GM21367 (cell line): ENCODE data around the gene RIBC2.
"Not testable (repeated sequence)": the region's sequence is repeated elsewhere in the genome, so short reads cannot be mapped to it uniquely, and the experiment has no call there.

Source experiments
- ATAC-seq: cut with Tn5 transposase; IDR thresholded peaks from one replicate; pipeline ENCODE4 v1.9.1; 2021; ENCODE audit not compliant: unreplicated experiment

RIBC2 gene

DNA sequence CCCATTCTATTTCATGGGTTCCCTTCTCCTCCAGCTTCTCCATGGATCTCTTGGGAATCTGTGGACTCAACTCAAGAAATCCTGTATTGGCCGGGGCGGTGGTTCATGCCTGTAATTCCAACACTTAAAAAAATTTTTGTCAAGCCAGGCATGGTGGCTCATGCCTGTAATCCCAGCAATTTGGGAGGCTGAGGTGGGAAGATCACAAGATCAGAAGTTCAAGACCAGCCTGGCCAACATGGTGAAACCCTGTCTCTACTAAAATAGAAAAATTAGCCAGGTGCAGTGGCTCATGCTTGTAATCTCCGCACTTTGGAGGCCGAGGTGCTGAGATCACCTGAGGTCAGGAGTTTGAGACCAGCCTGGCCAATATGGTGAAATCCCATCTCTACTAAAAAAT is 34.1 kb downstream of the RIBC2 start:
- ATAC-seq: not testable (repeated sequence)

DNA sequence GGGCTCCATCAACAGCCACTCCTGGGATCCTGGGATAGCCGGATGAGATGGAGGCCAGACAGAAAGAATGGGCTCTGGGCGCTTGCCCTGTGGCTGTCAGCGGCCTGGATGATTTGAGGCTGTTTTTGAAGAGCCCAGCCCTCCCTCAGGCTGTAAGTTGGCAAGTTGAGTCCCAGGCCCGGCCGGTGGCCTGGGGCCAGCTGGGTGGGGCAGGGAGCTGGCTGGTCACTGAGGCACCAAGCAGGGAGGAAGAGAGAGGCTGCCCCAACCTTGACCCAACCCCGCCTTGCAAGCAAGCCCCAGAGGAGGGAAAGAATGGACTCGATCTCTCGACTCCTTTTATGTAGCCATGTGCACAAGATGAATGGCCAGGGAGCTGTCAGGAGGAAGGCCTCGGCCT is 34.9 kb downstream of the RIBC2 start:
- ATAC-seq: no peak

DNA sequence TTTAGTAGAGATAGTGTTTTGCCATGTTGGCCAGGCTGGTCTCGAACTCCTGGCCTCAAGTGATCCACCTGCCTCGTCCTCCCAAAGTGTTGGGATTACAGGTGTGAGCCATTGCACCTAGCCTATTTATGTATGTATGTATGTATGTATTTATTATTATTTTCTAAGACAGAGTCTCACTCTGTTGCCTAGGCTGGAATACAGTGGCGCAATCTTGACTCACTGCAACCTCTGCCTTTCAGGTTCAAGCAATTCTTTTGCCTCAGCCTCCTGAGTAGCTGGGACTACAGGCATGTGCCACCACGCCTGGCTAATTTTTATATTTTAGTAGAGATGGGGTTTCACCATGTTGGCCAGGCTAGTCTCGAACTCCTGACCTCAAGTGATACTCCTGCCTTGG is 35.9 kb downstream of the RIBC2 start:
- ATAC-seq: not testable (repeated sequence)

DNA sequence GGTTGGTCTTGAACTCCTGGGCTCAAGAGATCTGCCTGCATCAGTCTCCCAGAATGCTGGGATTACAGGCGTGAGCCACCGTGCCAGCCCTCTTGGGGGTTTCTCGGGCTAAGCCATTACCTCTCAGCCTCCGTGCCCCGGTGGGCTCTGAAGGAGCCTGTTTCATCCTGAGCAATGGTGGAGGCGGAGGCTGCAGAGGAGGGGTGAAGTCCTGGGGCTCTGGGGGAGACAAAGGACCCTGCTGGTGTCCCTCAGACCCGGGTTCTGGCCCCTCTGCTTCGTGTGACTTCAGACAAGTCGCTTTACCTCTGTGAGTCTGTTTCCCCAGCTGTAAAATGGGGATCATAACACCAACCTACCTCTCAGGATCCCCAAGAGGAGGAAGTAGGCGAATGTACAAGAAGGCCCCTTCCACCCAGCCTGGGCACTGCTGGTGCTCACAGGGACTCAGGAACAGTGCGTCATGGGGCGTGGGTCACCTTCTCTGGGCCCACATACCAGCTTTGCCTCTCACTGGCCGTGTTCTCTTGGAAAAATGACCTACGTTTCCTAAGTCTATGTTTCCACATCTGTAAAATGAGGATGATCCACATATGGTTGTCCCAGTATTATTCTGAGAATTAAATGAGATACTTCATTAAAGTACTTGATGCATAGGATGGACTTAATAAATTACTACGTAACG is 36.8 kb downstream of the RIBC2 start:
- no peak for ATAC-seq

DNA sequence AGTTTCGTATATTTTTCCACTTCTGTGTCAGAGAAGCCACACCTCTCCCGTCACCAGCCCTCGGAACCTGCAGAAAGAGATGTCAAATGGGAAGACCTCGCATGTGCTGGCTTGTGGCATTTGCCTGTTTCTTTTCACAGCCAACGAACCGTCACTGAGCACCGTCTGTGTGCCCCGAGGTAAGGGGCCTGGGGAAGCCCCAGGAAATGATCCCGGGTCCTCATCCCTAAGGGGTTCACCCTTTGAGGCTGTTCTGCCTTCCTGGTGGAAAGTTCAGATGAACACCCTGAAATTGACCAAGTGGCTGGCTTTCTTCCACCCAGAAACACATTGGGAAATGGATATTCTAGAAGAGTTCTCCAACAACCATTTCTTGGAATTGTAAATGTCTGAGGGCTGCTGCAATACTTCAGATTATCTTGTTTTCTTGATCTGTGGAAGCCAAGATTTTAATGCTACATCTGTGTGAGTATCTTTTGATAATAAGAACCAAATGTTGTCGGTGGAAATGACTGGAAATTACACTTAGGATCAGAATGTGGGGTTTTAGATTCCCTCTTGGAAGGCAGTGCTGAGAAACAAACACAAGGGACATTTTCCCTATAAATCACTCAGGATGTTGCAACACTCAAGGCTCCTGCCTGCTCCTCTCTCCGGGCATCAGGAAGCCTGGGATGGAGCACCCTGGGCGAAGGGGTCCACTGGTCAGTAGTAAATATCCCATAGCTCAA is 37.6 kb downstream of the RIBC2 start:
- ATAC-seq: no peak

DNA sequence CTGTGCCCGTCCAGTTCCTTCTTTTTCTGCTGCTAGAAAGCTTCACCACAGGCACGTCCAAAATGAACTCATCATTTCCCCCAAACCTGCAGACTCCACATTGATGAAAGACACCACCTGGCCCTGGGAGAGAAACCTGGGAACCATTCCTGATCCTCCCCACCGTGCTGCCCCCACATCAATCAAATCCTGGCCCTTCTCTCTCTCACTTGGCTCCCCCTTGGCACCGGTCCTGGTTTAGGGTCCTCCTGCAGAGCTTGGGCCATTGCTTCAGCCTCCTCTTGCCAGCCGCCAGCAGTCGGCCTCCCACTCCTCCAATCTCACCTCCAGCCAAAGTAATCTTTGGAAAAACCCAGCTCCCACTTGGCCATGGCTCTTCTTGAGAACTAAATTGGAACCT is 38.5 kb downstream of the RIBC2 start:
- ATAC-seq: no peak

DNA sequence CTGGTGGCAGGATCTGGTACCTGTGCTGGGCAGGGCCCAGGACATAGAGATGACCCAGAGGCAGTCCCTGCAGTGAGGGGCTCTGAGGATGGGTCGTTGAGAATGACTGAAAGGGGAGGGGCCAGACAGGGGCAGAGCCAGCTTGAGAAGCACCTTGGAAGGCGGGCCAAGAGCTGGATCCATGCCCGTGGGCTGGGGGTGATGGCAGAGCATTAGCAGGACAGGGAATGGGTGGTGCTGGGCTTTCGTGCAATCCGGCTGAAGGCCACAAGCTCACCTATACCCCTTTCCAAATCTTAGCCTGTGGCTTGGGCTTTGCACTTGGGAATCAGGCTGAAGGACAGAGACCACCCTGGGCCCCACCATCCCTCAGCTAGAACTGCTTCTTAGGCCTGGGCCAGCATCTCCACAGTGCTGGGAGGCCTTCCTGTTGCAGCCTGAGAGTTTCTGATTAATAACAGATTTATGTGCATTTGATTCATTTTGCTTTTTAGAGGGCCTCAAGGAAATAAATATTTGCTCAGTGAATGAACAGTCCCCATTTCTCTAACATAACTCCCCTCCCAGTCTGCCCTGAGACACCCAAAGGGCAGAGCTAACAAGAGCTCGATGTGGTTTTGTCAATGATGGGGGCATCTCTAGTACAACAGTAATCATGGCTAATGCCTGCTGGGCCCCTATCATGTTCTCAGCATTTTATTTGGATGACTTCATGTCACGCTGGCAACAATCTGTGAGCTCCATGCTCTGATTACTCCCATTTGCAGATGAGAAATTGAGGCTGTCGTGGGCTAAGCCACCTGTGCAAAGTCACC is 39.3 kb downstream of the RIBC2 start:
- no peak for ATAC-seq

DNA sequence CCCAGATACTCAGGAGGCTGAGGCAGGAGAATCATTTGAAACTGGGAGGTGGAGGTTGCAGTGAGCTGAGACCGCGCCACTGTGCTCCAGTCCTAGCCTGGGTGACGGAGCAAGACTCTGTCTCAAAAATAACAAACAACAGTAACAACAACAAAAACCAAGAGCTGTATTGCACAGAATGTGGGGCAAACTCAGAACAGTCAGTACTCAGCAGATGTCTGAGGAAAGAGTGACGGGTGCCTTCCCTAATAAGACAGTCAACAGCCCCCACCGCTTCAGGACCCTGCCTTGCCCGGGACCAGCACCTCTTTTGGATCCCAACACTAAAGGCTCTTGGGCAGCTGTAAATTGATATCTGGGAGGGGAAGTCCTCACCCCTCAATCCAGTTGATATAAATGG is 40.3 kb downstream of the RIBC2 start:
- ATAC-seq: no peak

DNA sequence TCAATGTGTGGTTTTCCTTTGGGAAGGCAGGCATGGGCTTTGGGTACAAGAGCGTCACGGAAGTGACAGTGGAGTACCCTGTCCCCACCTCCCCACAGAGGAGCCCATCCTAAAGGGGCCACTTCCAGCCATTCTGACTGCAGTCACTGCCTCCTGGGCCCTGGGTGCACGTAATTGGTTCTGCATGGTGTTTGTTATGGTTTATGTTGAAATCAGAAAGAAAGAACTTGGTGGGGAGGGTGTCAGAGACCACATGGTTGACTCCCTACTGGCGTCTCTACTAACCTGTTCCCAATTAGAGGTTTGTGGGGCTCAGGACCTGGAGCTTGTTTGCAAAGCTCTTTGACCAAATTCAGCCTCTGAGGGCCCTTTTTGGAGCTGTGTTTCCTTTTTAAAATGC is 40.8 kb downstream of the RIBC2 start:
- ATAC-seq: no peak

DNA sequence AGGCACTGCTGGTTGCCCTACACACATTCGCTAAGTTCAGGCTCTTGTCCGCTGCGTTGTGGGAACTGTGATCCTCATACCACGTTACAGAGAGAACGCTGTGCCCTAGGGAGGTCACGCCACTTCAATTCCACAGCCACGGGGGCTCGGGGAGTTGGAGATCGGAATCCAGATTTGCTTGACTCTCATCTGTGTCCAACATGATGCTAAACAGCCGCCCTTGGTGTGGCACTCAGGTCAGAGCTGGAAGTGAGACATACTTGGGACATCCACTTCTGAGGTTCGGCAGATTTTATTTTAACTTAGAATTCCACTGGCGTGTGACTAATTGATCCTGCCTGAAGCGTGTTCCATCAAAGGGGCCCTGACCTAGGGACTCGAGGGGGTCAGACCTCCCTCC is 41.7 kb downstream of the RIBC2 start:
- no peak for ATAC-seq

DNA sequence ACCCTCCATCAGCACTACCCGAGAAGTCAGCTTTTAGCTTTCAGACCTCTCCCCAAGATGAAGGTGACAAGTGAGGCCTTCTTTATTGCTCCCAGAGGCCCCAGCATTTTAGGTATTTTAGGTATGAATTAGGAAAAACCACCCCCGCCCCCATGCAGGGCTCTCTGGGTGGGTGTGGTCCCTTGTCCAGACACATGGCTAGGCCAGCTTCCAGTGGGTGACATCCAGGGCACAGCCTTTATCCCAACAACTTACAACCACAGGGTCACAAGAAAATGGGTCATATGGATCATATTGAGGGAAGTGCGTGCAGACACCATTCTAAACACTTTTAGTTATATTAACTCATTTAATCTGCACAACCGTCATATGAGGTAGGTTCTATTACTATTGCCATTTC is 42.1 kb downstream of the RIBC2 start:
- no peak for ATAC-seq

DNA sequence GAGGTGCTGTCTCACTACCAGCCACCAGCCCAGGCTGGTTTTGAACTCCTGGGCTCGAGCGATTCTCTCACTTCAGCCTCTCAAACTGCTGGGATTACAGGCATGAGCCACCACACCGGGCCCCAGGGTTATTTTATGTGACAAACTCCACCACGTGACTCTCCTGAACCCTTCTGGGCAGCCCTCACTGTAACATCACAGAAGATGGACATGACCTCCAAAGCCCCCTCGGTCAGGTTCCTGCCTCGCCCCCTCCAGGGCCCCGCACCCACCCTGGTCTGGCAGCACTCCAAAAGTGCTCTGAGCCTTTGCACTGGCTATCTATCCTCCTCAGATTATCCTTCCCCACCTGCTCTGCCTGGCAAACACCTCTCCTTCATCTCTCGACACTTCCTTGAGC is 43.3 kb downstream of the RIBC2 start:
- no peak for ATAC-seq

DNA sequence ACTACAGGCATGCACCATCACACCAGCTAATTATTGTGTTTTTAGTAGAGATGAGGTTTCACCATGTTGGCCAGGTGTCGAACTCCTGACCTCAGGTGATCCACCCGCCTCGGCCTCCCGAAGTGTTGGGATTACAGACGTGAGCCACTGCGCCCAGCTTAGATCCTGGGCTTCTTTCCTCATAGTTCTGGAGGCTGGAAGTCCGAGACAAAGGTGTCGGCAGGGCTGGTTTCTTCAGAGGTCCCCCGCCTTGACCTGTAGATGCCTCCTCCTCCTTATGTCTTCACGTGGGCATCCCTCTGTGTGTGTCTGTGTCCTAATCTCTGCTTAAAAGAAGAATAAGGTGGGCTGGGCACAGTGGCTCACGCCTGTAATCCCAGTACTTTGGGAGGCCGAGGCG is 45.0 kb downstream of the RIBC2 start:
- no peak for ATAC-seq

DNA sequence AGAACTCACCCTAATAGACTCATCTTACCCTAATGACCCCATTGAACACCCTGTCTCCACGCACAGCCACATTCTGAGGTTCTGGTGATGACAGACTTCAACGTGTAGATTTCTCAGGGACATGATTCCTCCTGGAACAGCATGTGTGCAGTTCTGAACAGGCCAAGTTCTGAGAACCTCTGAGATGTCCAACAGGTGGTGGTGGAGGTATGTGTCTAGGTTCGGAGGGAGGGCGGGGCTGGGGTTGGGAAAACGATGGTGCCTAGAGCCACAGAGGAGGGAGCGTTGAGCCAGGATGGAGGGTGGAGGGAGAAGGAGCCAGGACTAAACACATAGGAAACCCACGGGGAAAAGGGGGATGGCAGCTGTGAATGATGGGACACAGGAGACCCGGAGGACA is 45.7 kb downstream of the RIBC2 start:
- ATAC-seq: no peak

DNA sequence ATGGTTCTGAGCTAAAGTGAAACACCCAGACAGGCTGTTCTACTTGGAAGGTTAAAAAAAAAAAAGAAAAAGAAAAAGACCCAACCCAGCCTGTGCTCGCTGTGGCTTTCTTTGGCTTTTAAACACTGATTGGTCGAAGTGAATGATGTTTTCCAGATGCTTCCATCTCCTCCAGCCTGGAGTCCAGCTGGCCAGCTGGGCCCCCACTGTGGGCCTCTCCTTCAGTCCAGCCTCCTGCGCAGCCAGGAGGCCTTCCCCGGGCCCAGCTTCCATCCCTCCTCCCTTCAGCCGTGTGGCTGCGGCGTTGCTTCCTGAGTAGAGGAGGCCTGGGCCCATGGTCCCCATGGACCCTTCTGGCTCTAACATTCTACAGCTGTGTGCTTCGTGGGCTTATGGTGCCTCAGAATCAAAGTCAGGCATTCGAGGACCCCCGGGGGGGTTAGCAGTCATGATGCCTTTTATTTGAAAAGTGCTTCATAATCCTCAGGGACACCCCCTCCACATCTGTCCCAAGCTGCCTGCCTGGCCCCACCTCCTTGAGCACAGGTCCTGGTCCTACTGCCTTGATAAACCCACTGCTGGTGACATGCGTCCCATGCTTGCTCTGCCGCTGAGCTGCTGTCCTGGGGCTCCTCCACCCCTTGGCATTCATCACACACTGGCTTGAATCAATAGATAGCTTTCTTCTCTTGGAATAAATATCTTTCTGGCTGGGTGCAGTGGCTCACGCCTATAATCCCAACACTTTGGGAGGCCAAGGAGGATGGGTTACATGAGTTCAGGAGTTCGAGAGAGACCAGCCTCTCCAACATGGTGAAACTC is 47.0 kb downstream of the RIBC2 start:
- no peak for ATAC-seq

DNA sequence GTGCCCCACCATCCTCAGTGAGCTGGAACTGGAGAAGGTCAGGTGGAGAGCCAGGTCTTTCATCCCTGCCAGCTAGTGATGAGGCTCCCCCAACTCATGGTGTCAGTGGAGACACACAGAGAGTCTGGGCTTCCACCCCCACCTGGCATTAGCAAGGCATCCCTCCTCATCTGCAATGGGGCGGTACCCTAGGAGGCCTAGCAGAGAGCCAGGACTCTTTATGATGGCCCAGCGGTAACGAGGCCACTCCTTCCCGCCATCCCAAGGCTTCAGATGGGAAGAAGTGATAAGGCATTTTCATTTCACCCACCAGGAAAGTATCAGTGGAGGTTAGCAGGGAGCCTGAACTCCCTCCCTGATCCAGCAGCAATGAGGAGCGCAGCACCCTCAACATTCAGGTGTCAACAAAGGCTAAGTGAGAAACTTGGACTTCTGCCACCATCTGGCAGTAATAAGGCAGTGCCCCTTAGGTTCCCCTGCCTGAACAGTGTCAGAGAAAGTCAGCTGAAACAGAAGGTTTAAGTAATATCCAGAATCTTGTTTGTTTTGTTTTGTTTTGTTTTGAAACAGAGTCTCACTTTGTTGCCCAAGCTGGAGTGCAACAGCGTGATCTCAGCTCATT is 48.7 kb downstream of the RIBC2 start:
- no peak for ATAC-seq

DNA sequence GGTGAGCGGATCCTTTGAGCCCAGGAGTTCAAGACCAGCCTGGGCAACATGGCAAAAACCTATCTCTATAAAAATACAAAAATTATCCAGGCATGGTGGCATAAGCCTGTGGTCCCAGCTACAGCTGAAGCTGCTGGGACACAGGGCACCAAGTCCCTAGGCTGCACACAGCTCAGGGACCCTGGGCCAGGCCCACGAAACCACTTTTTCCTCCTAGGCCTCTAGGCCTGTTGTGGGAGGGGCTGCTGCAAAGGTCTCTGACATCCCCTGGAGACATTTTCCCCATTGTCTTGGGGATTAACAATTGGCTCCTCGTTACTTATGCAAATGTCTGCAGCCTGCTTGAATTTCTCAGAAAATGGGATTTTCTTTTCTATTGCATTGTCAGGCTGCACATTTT is 50.2 kb downstream of the RIBC2 start:
- ATAC-seq: not testable (repeated sequence)

DNA sequence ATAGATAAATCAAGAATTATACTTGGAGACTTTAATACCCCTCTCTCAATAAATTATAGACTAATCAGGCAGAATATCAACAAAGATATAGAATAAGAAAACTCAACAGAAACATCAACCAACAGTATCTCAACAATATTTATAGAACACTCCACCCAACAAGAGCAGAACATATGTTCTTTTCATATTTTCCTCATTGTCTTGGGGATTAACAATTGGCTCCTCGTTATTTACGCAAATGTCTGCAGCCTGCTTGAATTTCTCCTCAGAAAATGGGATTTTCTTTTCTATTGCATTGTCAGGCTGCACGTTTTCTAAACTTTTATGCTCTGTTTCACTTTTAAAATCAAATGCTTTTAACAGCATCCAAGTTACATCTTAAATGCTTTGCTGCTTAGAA is 52.1 kb downstream of the RIBC2 start:
- no peak for ATAC-seq

DNA sequence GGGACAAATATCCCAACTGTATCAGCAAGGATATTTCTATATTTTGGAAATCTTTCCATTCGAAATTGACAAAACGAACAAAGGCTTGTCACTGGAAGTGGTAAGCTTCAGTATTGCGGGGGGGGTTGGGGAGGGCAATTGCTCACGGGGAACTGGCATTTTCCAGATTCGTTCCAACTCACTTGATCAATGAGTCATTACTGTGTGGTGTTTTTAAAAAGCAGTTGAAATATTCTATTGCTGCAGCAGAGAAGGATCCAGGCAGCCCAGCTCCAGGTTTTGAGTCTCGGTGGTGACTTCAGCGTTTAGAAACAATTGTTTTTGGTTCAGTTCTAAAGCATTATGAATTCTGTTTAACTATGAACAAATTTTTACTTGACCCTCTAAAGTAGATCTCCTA is 55.4 kb downstream of the RIBC2 start:
- no peak for ATAC-seq

DNA sequence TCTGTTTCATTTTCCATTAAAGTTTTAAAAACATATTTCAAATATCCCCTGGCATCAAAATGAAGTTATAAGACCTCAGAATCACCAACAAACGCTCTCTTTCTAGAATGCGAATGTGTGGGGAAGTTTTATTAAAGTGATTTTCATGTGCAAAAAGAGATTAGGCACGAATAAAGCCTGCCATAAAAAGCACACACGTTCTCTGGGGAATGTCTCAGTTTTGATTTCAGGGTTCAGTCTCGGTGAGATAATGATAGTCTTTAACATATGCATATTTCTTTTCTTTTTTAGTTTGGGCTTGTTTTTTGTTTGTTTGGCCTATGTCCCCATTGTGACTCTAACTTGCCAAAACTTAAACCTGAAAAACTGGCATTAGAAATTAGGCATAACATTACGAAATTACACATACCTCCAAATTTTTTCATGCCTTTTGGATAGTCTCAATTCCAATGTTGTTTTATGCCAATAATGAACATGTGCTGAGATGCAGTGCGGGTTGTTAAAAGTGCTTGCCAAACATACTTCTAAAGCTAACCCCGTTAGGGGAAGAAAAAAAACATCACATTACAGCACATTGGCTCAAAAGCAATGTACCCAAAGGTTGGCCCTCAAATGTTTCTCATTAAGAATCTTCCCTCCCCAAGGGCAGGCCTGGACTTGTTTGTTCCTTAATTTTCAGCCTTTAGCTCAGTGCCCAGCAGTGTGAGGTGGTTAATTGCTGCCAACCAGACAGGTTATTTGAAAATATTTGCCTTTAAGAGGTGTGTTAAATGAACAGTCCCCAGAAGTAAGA is 56.0 kb downstream of the RIBC2 start:
- no peak for ATAC-seq
